Measurements from ENCODE around the gene CCNI2.

CCNI2 gene

GRCh38 chr5:132761321-132762240 lies 14.4 kb downstream of the CCNI2 start:
- intact Hi-C loops (cut with DNase I) = no loop called here
- DNase-seq = peak in 8 of 42 donors; percentile 7 to 35 (median 20)

GRCh38 chr5:132762246-132763000 lies 15.2 kb downstream of the CCNI2 start:
- intact Hi-C loops (cut with DNase I) = no loop called here
- peak in 4 of 42 donors; percentile 5 to 34 (median 16) for DNase-seq

GRCh38 chr5:132763181-132764036 lies 16.2 kb downstream of the CCNI2 start:
- intact Hi-C loops (cut with DNase I) = no loop called here
- peak in 2 of 42 donors; percentile 4 to 27 for DNase-seq

DNA sequence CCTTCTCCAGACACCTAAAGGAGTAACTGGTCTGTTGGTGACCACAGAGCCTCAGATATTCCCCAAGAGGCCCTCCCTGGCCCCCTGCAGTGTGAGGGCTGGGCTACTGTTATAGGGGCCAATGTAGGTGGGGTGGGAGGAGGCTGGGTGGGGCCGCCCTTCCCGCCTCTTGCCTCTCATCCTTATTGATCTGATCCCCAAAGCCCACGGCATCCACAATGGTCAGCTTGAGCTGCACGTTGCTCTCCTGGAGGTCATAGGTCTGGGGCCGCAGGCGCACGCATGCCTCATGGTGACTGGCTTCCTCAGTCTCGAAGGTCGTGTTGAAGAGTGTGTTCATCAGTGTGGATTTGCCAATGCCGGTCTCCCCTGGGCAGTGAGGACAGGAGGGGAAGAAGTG lies 16.8 kb downstream of the CCNI2 start:
- intact Hi-C loops (cut with DNase I) = no loop called here
- peak in 2 of 42 donors; percentile 7 to 39 for DNase-seq

DNA sequence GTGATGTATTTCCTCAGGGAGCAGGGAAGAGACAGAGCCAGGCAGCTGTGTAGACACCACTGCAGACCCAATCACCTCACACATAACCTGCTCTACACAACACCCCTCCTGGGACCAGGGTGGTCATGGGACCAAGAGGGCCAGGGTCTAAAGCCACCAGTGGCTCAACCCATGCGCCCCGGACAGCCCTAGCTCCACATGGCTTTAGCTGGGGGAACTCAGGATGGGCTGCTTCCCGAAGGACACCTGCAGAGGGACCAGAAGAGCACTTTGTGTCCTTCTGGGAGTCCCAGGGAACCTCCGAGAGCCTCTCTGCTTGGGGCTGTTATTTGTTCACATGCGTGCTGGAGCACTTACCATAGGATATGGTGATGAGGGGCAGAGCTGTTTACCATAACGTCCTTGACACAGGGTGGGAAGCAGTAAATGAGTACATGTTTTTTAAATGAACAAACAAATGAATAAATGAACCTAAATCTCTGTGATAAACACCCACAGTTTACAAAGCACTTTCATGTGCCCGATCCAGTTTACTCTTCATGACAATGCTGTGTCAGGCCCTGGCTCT lies 17.5 kb downstream of the CCNI2 start:
- intact Hi-C loops (cut with DNase I) = no loop called here
- peak in 2 of 42 donors; percentile 14 to 21 for DNase-seq

DNA sequence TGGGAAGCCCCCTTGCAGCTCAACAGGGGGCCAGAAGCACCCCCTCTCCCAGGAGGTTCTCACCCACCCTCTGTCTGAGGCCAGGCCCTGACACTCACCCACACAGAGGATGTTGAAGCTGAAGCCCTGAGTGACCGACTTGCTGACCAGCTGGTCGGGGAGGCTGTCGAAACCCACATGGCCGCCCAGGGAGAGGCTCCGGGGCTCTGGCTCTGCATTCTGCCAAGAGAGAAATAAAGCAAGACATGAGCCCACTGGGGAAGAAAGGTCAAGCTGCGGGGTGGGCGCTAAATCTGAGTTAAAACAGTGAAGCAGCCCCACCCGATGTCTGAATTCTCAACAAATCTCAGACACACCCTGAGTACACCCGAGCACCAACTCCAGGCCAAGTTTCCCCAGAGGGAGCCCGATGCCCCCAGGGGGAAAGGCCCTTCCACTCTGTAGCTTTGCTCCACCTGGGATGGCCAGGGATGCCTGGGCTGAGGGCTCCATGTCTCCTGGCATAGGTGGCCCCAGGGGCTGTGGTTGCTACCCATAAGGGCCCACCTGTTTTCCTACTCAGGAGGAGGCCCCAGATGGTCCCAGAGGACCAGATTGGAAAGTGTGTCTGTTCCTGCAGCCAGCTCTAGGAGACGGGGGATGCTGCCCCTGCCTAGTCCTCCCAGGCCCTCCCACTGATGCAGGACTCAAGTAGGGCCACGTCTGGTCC lies 18.2 kb downstream of the CCNI2 start:
- DNase-seq = peak in 3 of 42 donors; percentile 7 to 40 (median 13)
- intact Hi-C loops (cut with DNase I) = no loop called here

- peak in 5 of 42 donors; percentile 6 to 32 (median 18) for DNase-seq
- intact Hi-C loops (cut with DNase I) = no loop called here
Observed at GRCh38 chr5:132766020-132766805, 19.0 kb downstream of the CCNI2 start.

GRCh38 chr5:132766806-132767055 lies 19.5 kb downstream of the CCNI2 start:
- intact Hi-C loops (cut with DNase I) = no loop called here
- peak in 3 of 42 donors; percentile 7 to 29 (median 23) for DNase-seq

GRCh38 chr5:132767150-132767549 lies 19.9 kb downstream of the CCNI2 start:
- intact Hi-C loops (cut with DNase I) = no loop called here
- peak in 21 of 42 donors; percentile 9 to 75 (median 57) for DNase-seq

DNA sequence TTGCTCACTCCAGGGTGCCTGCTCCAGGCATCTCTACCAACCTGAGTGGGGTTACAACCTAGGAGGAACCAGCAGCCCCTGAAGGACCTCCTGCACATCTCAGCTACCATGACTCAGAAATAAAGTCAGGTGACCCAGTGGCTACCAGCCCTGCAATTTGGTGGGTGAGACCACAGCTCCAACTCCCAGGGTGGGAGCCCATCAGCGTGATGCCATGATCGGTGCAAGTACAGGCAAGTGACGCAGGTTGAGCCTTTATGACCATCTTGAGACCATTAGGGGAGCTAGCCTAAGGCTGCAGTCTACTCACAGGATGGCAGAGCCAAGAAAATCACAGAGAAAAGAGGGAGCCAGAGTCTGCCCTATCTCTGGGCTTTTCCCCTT lies 21.3 kb downstream of the CCNI2 start:
- peak in 2 of 42 donors; percentile 7 to 21 for DNase-seq
- intact Hi-C loops (cut with DNase I) = no loop called here

- intact Hi-C loops (cut with DNase I) = no loop called here
- peak in 23 of 42 donors; percentile 24 to 82 (median 46) for DNase-seq
Observed at GRCh38 chr5:132770476-132771159, 23.4 kb downstream of the CCNI2 start.

DNA sequence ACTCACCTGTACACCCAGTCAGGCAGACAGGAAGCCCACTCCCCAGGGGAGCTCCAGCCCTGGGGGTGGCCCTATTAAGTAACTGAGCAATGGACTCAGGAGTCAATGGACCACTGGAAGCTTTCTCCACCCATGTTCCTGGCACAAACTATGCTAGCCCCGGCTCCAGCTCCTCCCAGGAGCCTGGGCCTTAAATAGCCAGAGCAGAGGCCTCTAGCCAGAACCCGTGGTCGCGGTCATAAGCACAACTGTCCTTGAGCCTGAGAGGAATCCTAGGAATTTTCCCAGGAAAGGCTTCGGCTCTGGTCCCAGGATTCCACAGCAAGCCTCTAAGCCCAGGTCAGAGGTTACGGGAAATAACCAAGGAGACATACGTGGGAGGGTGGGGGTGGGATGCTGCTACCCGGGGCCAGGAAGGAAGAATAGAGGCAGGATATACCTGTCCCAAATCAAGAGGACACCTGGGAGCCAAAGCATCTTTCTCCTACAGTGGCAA lies 24.3 kb downstream of the CCNI2 start:
- intact Hi-C loops (cut with DNase I) = no loop called here
- peak in 3 of 42 donors; percentile 11 to 29 (median 28) for DNase-seq

GRCh38 chr5:132772291-132773070 lies 25.3 kb downstream of the CCNI2 start:
- intact Hi-C loops (cut with DNase I) = no loop called here
- peak in 3 of 42 donors; percentile 9 to 47 (median 28) for DNase-seq

DNA sequence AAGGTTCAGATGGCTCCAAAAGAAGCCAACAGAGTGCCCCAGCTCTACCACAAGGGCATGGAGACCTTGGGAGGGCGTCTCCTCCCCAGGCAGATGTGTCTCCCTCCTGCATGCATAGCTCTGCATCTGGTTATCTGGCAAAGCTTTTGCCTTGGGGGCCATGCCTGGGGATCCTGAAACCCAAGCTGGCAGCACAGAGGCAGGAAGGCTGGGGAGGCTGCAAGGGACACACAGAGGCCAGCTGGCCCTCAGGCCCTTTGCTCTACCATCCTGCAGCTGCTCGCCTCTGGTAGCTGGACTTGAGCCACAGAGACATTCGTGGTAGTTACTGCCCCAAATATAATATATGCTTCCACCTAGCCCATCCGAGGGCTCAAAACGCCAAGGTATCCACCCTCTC lies 25.9 kb downstream of the CCNI2 start:
- intact Hi-C loops (cut with DNase I) = no loop called here
- peak in 19 of 42 donors; percentile 28 to 76 (median 47) for DNase-seq

DNA sequence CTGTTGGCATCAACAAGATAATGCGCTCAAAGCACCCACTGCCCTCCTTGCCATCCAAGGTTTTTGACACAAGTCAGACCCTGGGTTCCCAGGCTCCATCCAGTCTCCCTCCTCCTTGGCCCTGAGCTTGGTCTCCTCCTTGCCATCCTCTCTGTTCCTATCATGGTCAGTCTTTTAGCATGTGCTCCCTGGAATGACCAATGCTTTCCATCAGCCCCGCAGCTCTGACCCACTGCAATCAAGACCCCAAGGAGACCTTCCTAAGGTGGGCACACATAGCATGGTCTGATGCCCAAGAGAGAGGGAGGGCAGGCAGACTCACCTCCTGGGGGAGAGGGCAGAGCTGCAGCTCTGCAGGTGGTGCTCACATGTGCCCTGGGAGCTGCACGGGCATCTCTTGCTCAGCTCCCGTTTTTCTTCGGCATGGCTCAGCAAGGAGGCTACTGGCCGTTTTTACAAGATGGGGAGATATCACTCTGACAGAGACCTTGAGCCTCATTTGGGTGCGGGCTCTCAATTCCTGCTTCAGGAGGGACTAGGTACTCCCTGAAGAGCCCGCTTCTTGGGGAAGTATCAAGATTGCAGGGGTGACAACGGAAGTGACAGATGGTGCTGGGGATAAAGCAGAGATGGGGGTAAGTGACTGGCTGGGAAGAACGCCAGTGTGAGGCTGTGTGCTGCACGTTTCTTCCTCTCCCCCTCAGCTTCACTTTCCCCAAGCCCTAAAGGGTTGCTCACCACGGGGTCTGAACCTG lies 26.6 kb downstream of the CCNI2 start:
- peak in 2 of 42 donors; percentile 27 to 30 for DNase-seq
- intact Hi-C loops (cut with DNase I) = no loop called here
